HL-60 (cell line): ENCODE measurements around the gene PPP1R9A.

ENCODE experiments used
- CTCF ChIP-seq: IDR thresholded peaks from one replicate; pipeline ENCODE4 v1.5.1; 2011; ENCODE audit warnings: low read length, control low read depth, inconsistent platforms; ENCODE audit not compliant: insufficient read depth
- POLR2AphosphoS5 ChIP-seq: IDR thresholded peaks from 2 replicates; pipeline ENCODE4 v1.6.1; 2012; ENCODE audit warnings: low read depth

DNA sequence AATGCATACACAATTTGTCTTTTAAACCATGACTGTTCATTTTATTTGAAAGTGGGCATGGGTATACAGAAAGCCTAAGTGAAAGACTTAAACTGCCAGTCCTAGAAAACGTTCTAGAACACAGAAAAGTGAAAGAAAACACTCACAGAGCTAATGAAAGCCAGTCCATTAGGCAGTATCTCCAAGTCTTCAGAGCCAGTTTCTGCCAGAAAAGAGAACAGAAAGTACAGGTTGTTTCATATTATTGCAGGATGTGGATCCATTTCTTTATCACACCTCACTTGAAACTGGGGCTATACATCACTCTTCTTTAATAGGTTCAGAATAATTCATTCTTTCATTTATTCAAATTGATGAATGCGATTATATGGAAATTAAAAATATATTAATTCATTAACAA, 409.2 kb downstream of the PPP1R9A start:
- TF ChIP-seq CTCF (no peak), POLR2AphosphoS5 (no peak)
